GM19239 (cell line): Measurements from ENCODE around the gene MERTK.

Experiments
- DNase-seq: peaks from one replicate; pipeline ENCODE4 v3.0.0; 2011; ENCODE audit warnings: low spot score; ENCODE audit not compliant: insufficient read length
- FAIRE-seq: peaks from 2 replicates; lab custom pipeline; 2011; peaks lifted over from hg19 to GRCh38; lab: Jason Lieb, UNC

Gene MERTK

DNA sequence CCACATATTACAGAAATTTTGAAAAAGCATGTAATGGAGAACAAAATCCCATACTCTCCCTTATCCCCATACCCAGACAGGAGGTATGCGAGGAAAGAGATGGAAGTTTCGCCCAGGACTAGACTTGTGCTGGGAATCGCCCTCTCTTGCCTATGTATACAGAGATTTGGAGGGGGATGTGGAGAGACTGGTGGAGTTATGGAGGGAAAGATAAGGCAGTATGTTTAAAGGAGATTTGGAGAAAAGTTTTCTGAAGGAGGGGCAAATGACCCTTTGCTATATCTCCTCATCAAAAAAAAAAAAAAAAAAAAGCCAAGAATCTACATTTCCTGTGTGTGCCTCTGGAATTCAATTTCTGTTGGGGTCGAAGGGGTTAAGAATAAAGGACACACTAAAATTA lies 75.3 kb downstream of the MERTK start:
- FAIRE-seq = no peak

DNA sequence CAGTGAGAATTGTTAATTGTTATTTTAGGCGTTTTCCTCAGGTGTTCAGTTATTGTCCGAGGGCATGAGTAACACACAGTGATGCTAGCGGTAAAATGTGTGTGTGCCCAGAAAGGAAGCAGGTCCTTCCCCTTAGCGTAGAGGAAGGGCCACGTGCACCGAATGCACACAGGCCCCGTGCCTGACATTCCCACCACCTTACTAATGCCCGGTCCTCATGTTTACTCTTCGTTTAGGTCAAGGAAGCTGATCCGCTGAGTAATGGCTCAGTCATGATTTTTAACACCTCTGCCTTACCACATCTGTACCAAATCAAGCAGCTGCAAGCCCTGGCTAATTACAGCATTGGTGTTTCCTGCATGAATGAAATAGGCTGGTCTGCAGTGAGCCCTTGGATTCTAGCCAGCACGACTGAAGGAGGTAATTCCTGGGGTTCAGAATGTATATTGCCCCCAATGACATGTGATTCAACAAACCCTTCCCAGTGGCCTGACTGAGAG lies 76.7 kb downstream of the MERTK start:
- FAIRE-seq (no peak), DNase-seq (no peak)

More for the DNA sequence above, 75.3 kb downstream of the MERTK start:
- DNase-seq = no peak

DNA sequence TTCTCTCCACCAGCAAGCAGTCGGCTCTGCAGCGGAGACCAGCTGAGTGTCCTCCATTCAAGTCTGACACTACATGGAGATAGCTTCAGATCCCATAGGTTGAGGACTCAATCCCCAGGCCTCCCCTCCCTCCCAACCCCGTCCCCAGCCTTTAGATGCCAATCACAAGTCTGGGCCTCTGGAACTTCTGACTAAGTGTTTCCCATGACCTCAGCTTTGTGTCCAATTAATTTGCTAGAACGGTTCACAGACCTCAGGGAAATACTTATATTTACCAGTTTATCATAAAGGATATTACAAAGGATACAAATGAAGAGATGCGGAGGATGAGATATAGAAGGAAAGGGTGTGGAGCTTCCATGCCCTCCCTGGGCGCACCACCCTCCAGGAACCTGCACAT lies 77.4 kb downstream of the MERTK start:
- FAIRE-seq (no peak), DNase-seq (no peak)

DNA sequence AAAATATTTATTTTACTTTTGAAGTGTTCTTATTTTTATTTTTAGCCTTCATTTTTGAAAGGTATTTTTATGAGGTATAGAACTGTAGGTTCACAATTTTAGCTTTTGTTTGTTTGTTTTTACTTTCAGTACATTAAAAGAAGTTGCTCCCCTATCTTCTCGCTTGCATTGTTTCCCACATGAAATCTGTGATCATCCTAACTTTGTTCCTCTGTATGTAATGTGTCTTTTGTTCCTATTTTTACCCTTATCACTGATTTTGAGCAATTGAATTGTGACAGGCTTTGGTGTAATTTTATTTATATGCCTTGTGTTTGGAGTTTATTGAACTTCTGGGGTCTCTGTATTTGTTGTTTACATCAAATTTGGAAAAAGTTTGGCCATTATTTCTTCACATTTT lies 78.8 kb downstream of the MERTK start:
- no peak for FAIRE-seq
- DNase-seq = no peak

DNA sequence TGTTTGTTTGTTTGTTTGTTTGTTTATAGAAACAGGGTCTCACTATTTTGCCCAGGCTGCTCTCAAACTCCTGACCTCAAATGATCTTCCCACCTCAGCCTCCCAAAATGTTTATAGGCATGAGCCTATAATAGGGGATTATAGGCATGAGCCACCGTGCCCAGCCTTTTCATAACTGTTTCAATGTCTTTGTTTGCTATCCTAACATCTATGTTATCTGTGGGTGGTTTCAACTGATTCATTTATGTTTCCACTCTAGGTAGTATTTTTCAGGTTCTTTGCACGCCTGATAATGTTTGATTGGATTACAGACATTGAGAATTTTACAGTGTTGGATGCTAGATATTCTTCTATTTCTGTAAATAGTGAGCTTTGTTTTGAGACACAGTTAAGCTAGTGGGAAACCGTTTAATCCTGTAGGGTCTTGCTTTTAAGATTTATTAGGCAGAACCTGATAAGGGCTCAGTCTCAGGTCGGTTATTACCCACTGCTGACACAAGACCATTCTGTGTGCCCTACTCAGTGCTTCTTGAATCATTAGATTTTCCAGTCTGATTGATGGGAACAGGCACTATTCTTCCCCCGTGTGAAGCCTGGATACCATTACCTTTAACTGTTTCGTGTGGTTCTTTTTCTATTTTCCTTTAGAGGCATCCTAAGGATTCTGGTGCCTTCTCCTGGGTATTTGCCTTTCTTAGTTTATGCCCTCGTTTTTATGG lies 80.2 kb downstream of the MERTK start:
- FAIRE-seq = no peak

DNA sequence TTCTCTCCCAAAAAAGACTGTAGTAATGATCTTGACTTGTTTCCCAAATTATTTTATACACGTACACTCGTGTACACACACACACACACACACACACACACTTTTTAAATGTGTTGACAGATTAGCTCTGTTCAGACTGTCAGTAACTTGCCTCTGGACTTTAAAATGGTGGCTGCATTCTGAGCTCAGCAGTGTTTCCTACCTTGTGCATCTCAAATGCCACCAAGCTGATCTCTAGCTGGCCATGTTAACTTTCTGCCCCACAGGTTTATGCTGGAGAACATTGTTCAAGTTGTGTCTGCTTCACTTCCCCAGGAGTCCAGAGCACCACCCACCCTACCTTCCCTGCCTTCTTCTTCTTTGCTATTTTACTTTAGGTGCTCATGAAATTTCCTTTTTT lies 83.3 kb downstream of the MERTK start:
- no peak for FAIRE-seq
- DNase-seq = no peak

More for the DNA sequence above, 80.2 kb downstream of the MERTK start:
- no peak for DNase-seq

DNA sequence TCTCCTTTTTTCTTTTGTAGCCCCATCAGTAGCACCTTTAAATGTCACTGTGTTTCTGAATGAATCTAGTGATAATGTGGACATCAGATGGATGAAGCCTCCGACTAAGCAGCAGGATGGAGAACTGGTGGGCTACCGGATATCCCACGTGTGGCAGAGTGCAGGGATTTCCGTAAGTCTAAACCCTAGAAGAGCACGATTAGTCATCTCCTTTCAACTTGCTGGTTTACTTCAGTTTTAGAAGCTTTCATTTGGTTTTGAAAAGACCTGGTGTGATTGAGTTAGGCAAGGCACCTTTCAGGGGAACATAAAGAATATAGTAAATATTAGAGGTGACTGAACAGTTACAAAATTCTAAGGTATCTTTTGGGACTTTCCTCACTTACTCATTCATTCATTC lies 84.4 kb downstream of the MERTK start:
- DNase-seq = no peak
- FAIRE-seq = no peak

DNA sequence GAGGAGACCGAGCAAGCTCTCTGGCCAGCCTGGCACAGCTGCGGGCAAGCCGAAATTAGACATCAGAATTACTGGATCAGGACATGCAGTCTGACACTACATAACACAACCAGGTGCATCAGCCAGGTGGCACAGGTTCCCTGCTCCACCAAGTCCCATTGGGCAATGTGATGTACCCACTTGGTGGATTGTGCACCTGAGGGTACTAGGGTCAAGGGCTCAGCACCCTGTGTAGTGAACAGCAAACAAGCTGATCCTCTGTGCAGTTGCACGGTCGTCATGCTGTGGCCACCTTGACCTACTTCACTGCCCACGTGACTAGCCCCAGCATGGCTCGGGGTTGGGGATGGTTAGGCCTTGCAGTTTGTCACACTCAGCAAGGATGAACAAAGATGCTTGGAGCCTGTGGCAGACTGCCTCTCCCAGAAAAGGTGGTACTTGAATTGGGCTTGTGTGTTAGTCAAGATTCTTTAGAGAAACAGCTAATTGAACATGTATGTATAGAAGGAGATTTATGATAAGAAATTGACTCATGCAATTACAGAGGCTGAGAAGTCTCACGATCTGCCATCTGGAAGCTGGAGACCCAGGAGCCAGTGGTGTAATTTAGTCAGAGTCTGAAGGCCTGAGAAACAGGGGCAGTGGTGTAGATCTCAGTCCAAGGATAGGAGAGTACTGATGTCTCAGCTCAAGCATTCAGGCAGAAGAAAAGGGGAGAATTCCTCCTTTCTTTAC lies 85.2 kb downstream of the MERTK start:
- no peak for FAIRE-seq
- no peak for DNase-seq

DNA sequence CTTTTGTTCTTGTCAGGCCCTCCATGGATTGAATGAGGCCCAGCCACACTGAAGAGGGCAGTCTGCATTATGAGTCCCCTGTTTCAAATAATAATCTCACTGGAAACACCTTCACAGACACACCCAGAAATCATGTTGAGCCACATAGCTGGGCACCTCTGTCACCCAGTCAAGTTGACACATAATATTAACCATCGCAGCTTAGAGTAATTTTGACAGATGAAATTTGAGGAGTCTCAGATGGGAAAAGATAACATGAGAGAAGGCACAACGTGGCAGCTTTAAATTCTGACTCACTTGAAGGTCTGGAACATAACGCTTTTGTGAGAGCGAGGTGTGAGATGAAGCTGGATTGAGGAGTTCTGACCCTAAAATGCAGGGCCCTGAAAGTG lies 85.8 kb downstream of the MERTK start:
- DNase-seq = no peak
- no peak for FAIRE-seq

DNA sequence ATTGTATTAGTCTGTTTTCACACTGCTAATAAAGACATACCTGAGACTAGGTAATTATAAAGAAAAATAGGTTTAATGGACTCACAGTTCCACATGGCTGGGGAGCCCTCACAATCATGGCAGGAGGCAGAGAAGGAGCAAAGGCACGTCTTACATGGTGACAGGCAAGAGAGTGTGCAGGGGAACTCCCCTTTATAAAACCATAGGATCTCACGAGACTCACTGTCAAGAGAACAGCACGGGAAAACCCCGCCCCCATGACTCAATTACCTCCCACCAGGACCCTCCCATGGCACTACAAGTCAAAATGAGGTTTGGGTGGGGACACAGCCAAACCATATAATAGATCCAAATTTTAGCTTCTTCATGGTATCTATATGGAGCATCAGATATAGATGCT lies 87.1 kb downstream of the MERTK start:
- FAIRE-seq (no peak), DNase-seq (no peak)

DNA sequence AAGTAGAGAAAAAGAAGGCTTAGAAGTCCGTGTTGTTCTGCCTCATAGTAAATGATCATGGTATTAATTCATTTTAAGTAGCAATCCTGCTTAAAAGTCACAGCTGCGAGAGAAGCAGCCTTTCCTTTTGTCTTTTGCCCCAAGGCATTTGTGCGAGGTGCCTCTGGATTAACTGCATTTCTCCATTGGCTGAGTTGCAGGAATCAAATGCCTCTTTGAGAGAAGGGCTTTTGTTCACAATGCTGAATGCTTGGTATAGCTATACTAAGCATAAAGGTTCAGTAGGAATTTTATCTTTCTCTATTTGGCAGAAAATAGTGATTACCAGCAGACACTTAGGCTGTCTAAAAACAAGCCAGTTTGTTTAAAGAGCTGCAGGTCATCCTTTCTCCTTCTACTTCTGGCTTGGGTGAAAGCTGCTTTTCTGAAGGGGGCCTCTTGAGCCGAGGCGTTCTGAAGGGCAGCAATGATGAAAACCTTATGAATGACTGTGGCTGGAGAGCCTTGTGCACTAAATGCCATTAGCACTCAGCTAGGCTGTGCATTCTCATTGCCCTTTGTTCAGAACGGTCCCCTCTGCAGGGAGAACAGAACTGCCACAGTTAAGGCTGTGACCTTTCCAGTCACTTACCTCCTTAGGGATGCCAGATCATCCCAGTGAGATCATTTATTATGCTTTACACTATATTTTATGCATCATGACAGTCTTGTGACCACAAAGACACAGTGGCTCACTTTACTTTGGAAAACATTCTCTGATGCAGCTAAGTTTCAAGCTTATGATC lies 87.9 kb downstream of the MERTK start:
- FAIRE-seq = no peak
- DNase-seq = no peak

DNA sequence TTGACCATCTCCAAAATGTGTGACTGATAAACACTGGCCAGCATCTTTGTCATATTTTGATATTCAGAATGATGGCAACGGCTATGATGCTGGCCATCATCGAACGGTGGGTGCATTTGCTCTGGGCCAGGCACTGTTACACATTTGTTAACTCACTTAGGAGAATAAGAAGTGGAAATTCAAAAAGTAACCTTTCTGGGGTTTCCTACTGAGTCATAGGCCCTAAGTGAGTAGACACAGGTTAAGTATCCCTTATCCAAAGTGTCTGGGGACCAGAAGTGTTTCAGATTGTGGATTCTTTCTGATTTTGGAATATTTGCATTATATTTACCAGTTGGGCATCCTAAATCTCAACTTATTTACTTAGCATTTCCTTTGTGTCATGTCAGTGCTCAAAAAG lies 92.0 kb downstream of the MERTK start:
- FAIRE-seq (no peak), DNase-seq (no peak)

DNA sequence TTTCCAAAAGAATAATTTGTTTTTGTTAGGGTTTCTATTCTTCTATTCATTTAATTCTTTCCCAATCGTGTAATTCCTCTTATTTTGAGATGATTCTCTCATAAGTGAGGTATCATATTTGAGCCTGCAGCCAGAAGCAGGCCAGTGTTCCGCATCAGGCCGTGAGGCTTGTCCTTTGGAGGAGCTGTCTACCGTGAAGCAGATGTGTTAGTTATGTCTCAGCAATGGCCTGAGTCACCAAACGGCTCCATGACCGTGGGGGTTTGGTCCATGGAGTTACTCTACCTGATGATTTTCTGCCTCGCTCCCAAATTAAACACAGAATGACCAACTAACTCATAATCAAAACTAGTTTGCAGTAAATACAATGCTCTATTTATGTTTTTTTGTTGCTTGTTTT lies 92.4 kb downstream of the MERTK start:
- no peak for DNase-seq
- no peak for FAIRE-seq

DNA sequence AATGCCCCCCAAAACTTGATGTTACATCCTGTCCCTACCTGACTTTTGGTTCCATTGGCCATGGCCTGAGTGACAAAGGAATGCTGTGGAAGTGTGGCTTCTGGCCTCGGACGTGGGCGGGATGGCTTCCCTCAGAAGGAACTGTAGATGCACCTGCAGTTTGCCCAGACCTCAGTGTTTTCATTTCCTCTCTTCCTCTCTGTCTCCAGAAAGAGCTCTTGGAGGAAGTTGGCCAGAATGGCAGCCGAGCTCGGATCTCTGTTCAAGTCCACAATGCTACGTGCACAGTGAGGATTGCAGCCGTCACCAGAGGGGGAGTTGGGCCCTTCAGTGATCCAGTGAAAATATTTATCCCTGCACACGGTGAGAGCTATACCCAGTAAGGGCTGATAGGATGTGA lies 95.6 kb downstream of the MERTK start:
- DNase-seq = no peak
- no peak for FAIRE-seq

DNA sequence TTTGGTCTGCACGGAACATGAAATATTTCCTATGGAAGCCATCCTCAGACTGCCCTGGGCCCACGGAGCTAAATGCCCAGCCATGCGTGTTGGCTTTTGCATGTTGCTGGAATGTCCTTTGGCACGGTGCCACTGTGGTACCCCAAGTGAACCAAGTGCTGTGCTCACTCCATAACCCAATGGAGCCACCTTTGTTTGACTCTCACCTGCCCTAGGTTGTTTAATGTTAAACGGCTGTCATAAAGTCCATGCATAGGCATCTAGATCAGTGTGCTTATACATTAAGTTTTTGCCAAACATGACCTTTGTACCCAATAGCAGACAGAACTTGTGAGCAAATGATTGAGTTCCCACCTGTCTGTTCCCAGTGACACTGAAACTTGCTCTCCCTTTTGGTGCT lies 96.7 kb downstream of the MERTK start:
- FAIRE-seq (no peak), DNase-seq (no peak)

DNA sequence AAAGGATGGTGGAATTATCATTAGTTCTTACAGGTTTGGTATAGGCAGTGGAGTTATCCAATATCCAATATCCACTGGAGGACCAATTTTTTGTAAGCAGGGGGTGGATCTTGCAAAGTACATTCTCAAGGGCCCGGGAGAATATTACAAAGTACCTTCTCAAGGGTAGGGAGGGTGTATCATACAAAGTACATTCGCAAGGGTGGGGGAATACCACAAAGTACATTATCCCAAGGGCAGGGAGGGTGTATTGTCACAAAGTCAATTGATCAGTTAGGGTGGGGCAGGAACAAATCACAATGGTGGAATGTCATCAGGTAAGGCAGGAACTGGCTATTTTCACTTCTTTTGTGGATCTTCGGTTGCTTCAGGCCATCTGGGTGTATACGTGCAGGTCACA lies 101.4 kb downstream of the MERTK start:
- FAIRE-seq (no peak), DNase-seq (no peak)

DNA sequence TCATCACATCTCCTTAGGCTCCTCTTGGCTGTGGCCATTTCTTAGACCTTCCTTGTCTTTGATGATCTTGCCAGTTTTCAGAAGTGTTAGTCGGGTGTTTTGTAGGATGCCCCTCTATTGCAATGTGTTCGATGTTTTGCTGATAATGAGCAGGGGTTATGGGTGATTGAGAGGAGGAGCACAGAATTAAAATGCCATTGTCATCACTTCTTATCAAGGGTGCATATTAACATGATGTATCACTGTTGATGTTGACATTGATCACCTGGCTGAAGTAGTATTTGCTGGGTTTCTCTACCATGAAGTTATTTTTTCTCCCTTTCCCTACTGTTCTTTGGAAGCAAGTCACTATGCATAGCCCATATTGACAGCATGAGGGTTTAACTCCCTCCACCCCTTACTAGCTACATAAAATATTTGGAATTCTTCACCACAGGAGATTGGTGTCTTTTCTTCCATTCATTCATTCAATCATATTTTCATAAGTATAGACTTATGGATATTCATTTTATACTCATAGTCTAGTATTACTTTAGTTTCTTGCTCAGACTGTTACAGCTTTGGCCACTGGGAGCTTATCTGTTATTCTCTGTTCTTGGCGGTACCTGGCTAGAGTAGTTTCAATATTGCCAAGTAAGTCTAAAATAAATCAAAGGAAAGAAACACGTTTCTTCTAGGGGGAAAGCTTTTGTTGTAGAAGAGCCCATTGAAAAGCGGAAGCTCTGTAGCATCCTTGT lies 102.2 kb downstream of the MERTK start:
- no peak for DNase-seq
- FAIRE-seq = peak; percentile 68

DNA sequence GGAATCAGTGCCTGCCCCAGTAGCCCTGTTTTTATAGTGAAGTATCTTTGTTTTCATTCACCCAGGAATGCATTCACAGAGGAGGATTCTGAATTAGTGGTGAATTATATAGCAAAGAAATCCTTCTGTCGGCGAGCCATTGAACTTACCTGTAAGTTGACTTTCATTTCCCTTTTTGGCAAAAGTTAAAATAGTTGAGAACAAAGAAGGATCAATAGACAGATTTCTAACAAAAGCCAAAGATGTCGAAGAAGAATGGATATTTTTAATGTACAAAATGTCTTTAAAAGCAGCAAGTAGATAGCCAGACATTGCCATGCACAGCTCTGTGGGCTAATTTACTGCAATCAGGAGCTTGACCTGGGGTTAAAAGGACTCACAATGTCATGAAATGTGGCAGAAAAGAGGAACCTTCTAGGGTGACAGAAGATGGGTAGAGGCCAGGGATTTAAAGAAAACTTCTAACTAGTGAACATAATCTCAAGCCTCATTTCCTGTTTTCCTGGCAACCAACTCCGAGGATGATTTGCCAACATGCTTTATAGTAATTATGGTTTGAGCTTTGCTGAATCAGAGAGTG lies 102.8 kb downstream of the MERTK start:
- FAIRE-seq = no peak

DNA sequence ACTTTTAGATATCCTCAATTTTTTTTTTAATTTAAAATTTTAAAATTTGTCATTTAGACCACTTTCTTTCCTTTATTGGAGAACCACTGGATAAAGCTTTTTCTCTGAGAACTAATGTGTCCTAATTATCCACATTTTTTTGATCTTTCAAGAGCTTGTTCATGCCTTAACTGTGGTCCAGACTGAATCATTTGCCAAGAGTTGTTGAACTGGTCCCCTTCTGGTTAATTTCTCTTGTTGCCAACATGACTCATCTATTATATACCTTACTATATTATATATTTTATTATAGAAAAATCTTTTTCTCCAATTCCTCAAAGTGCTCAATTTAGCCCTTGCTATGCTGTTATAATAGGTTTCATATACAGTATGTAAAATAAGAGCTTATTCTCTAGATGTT lies 103.5 kb downstream of the MERTK start:
- FAIRE-seq = no peak
- DNase-seq = no peak

More for the DNA sequence above, 102.8 kb downstream of the MERTK start:
- peak; percentile 9 for DNase-seq
